ENCODE measurements around the gene ADA. TPM values are rescaled to one million over a fixed set of nuclear protein-coding genes. Genes with fewer than 3 reads are reported as not detected.

The ADA gene
- total and polyA plus RNA-seq, 2 of the 13 experiments (the other 11 are each of a cell fraction or from before 2014, with no cell fraction given): 2.5 to 11.3 TPM

DNA sequence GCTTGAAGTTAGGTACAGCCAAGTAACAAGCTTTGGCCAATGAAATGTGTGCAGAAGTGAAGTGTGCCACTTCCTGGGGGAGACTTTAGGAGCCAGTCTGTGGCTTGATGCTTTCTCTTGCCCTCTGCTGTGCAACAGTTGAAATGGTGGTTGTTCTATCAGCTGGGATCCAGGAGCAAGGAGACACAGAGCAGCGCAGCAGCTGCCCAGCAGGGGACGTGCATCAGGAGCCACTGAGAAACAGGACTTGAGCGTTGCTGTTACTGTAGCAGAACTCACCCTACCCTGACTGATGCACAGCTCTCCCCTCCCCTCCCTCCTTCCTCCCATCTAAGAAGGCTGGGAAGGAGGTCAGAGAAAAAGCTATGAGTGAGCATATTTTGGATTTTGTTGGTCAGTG lies 44.8 kb upstream of the ADA start:
- Histone ChIP-seq H3K4me1 (ENCODE audit: insufficient read depth, low read length) (peaks cover 18% of the 10 kb centered on the region), H3K27me3 (ENCODE audit: control insufficient read depth in 1 of 2, insufficient read depth in 2 of 2, low read length in 2 of 2) (peaks cover 4 to 16% of the 10 kb centered on the region in 2 experiments; a peak in 3 of 5 replicates), H4K20me1 (ENCODE audit: insufficient read depth, low read length) (no peaks in the 10 kb centered on the region), H3K9me3 (ENCODE audit: low read length) (no peaks in the 10 kb centered on the region), H3K4me2 (ENCODE audit: low read depth, low read length) (no peak overlapping the region), H3K9ac (ENCODE audit: insufficient read depth, low read depth, low read length) (no peak overlapping the region), H2AFZ (ENCODE audit: low read length) (no peak overlapping the region), H3K36me3 (replicated peaks in 1 of 2; ENCODE audit: control insufficient read depth in 1 of 2, insufficient read depth in 2 of 2, low read length in 2 of 2) (no peaks in the 10 kb centered on the region), H3K79me2 (ENCODE audit: insufficient read depth, low read length) (no peaks in the 10 kb centered on the region), H3K4me3 (replicated peaks in 1 of 3; ENCODE audit: insufficient read depth in 1 of 3, low read depth in 2 of 3, low read length in 3 of 3) (no peak overlapping the region), H3K27ac (ENCODE audit: extremely low read length, insufficient read depth, low read length) (no peak overlapping the region)
- ChIA-PET POLR2A (no interaction called here), CTCF (ENCODE audit: low intra/inter-chr PET ratio, low total read pairs) (interaction anchor here (0.9 kb wide), 1 partner anchor 11 kb away, joined by 3 read pairs; no protein-coding TSS in a partner anchor)
- 9% methylated on average over 3 of the region's 3 CpGs for WGBS (ENCODE audit: low lambda C conversion rate)
- in situ Hi-C loops (cut with HindIII; ENCODE audit: extremely low pct_ligation_motif_present, low pct_unique_long_range_greater_than_20kb) (no loop called here), intact Hi-C loops (cut with micrococcal nuclease; ENCODE audit: unreplicated experiment) (no loop called here)
- FAIRE-seq: no peak
- DNase-seq (ENCODE audit: low spot score): peak; percentile 37
- BruUV-seq (replicated peaks): no TSS peak
- peak; percentile 47 for ATAC-seq
- TF ChIP-seq MTA3 (CRISPR knock-in tag; IDR thresholded peaks at IDR 0.05) (no peak), ZBTB49 (CRISPR knock-in tag; IDR thresholded peaks at IDR 0.05; ENCODE audit: borderline replicate concordance) (no peak), CTCF (CRISPR knock-in tag; IDR thresholded peaks at IDR 0.05) (peak; percentile 46), SOX5 (CRISPR knock-in tag; IDR thresholded peaks at IDR 0.05; ENCODE audit: borderline replicate concordance) (no peak), SRSF4 (IDR thresholded peaks at IDR 0.05; ENCODE audit: low read depth, low read length, poor library complexity, severe bottlenecking) (no peak), ZHX2 (IDR thresholded peaks at IDR 0.05; ENCODE audit: low read depth) (no peak), ZHX2 (CRISPR knock-in tag; IDR thresholded peaks at IDR 0.05; ENCODE audit: borderline replicate concordance) (no peak), DZIP1 (CRISPR knock-in tag; IDR thresholded peaks at IDR 0.05) (no peak), TSC22D2 (CRISPR knock-in tag; IDR thresholded peaks at IDR 0.05; ENCODE audit: borderline replicate concordance) (no peak)
- TF ChIP-seq, protein P1, sequence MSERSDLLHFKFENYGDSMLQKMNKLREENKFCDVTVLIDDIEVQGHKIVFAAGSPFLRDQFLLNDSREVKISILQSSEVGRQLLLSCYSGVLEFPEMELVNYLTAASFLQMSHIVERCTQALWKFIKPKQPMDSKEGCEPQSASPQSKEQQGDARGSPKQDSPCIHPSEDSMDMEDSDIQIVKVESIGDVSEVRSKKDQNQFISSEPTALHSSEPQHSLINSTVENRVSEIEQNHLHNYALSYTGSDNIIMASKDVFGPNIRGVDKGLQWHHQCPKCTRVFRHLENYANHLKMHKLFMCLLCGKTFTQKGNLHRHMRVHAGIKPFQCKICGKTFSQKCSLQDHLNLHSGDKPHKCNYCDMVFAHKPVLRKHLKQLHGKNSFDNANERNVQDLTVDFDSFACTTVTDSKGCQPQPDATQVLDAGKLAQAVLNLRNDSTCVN (CRISPR knock-in tag; IDR thresholded peaks at IDR 0.05; ENCODE audit: borderline replicate concordance): no peak

Data from HepG2 (cell line).